HT-29 (cell line): ENCODE data around the gene AFF3. TPM values are rescaled to one million over a fixed set of nuclear protein-coding genes. Genes with fewer than 3 reads are reported as not detected.

ENCODE experiments used
- DNase-seq: peaks from one replicate; pipeline ENCODE4 v3.0.0-alpha.2; 2015; ENCODE audit warnings: low spot score
- total RNA-seq: library from RNA; depleted of rRNA; stranded (reverse); fragments of >200 nt; shearing (Covaris generic); gene quantifications from 2 replicates; pipeline ENCODE4 v1.2.3, GENCODE V29; 2014; rRNA removed

The AFF3 gene
- total RNA-seq, 1 experiment from 2014 or later = not detected

DNA sequence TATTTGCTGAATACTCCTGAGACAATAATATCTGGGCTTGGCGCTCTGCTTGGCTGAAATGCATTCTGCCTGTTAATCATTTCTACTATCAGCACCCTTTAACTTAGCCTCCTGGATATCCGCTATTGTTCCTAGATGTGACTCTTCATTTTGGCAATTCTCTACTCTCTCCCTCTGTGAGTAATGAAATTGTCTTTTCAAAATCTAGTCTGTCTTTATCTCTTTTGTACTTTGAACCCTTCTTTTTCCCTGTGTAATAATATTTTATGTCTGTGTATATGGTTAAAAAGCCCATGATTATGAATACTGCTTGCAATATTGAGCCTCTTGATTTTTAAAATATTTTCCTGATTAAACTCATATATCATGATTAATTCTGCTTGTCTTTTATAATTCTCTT lies 646.4 kb downstream of the AFF3 start:
- DNase-seq = no peak

Other genes starting within 250 kb of the AFF3 start
- gene LONRF2, start 179.9 kb upstream of the AFF3 start, total RNA-seq = 0.29 and 0.79 TPM in 2 replicates